ENCODE data around the gene R3HDM1. TPM values are rescaled to one million over a fixed set of nuclear protein-coding genes. Genes with fewer than 3 reads are reported as not detected.

Gene R3HDM1
- total RNA-seq, 1 donor from 2014 or later = 60.4 TPM

- H3K27ac Mint-ChIP-seq = no peak overlapping the region
These were observed 105.7 kb downstream of the R3HDM1 start for GRCh38 chr2:135636982-135637381.

GRCh38 chr2:135637456-135638087, 106.3 kb downstream of the R3HDM1 start:
- Mint-ChIP-seq H3K4me1 (ENCODE audit: low read depth) (no peaks in the 10 kb centered on the region), H3K36me3 (ENCODE audit: insufficient read depth) (peaks cover 17% of the 10 kb centered on the region), H3K27ac (no peak overlapping the region), H3K27me3 (no peaks in the 10 kb centered on the region), H3K9me3 (ENCODE audit: low read depth) (no peaks in the 10 kb centered on the region), H3K4me3 (ENCODE audit: low read depth) (no peak overlapping the region)
- no peak for TF ChIP-seq CTCF (IDR thresholded peaks at IDR 0.05; ENCODE audit: unreplicated experiment)
- no peak for DNase-seq (ENCODE audit: low spot score, unreplicated experiment)

More at GRCh38 chr2:135636982-135637381, 105.7 kb downstream of the R3HDM1 start:
- peaks cover 4% of the 10 kb centered on the region for H3K4me1 Mint-ChIP-seq (ENCODE audit: low read depth)
- H3K36me3 Mint-ChIP-seq (ENCODE audit: insufficient read depth) = peaks cover 17% of the 10 kb centered on the region
- H3K4me3 Mint-ChIP-seq (ENCODE audit: low read depth) = no peak overlapping the region
- no peak for DNase-seq (ENCODE audit: low spot score, unreplicated experiment)
- no peaks in the 10 kb centered on the region for H3K9me3 Mint-ChIP-seq (ENCODE audit: low read depth)
- no peak for TF ChIP-seq CTCF (IDR thresholded peaks at IDR 0.05; ENCODE audit: unreplicated experiment)
- no peaks in the 10 kb centered on the region for H3K27me3 Mint-ChIP-seq

DNA sequence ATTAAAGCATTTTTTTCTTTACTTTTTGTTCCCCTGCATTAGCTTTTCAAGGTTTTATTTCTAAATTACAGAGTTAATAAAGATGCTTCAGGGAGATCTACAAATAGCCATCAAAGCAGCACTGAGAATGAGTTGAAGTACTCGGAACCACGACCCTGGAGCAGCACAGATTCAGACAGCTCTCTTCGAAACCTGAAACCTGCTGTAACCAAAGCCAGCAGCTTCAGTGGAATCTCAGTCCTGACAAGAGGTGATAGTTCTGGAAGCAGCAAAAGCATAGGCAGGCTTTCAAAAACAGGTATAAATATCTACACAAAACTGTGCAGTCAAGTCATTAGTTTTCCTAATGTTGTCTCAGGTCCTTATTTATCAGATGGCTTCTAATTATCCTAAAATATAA, 107.5 kb downstream of the R3HDM1 start:
- no peaks in the 10 kb centered on the region for H3K27me3 Mint-ChIP-seq
- H3K4me1 Mint-ChIP-seq (ENCODE audit: low read depth) = no peaks in the 10 kb centered on the region
- no peak overlapping the region for H3K27ac Mint-ChIP-seq
- DNase-seq (ENCODE audit: low spot score, unreplicated experiment) = no peak
- H3K36me3 Mint-ChIP-seq (ENCODE audit: insufficient read depth) = peaks cover 19% of the 10 kb centered on the region
- no peak overlapping the region for H3K4me3 Mint-ChIP-seq (ENCODE audit: low read depth)
- H3K9me3 Mint-ChIP-seq (ENCODE audit: low read depth) = no peaks in the 10 kb centered on the region
- no peak for TF ChIP-seq CTCF (IDR thresholded peaks at IDR 0.05; ENCODE audit: unreplicated experiment)

DNA sequence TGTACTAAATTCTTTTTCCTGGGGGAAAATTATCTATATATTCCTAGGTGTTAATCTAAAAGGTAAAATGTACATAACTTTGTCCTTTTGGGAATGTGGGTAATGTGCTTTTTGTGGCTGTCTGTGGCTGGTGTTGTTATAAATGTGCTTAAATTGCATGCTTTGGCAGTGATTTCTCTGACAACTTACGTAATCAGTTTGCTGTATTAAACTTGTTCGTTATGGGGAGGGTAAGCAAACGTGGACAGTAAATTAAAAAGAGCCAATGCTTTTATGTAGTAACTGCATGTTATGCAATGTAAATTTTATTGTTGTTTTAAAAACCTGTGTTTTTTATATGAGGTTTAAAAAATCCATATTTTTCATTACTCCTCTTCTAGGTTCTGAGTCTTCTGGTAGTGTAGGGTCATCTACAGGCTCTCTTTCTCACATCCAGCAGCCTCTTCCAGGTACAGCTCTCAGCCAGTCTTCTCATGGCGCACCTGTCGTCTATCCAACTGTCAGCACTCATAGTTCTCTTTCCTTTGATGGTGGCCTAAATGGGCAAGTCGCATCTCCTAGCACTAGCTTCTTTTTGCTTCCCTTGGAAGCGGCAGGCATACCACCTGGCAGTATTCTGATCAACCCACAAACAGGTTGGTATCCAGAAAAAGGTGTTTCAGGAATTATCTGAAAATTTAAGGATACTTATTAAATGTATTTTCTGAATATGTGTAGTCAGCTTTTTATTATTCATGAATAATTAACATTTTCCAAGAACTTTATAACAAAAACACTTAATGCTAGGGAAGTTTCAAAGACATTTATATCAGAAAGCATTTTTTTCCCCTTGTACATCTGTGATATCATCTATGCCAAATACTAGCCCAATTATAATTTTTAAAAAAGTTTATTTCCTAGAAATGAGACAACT, 110.1 kb downstream of the R3HDM1 start:
- no peak for TF ChIP-seq CTCF (IDR thresholded peaks at IDR 0.05; ENCODE audit: unreplicated experiment)
- Mint-ChIP-seq H3K9me3 (ENCODE audit: low read depth) (no peaks in the 10 kb centered on the region), H3K27me3 (no peaks in the 10 kb centered on the region), H3K36me3 (ENCODE audit: insufficient read depth) (peaks cover 27% of the 10 kb centered on the region), H3K4me3 (ENCODE audit: low read depth) (no peak overlapping the region), H3K27ac (no peak overlapping the region), H3K4me1 (ENCODE audit: low read depth) (no peaks in the 10 kb centered on the region)
- no peak for DNase-seq (ENCODE audit: low spot score, unreplicated experiment)

DNA sequence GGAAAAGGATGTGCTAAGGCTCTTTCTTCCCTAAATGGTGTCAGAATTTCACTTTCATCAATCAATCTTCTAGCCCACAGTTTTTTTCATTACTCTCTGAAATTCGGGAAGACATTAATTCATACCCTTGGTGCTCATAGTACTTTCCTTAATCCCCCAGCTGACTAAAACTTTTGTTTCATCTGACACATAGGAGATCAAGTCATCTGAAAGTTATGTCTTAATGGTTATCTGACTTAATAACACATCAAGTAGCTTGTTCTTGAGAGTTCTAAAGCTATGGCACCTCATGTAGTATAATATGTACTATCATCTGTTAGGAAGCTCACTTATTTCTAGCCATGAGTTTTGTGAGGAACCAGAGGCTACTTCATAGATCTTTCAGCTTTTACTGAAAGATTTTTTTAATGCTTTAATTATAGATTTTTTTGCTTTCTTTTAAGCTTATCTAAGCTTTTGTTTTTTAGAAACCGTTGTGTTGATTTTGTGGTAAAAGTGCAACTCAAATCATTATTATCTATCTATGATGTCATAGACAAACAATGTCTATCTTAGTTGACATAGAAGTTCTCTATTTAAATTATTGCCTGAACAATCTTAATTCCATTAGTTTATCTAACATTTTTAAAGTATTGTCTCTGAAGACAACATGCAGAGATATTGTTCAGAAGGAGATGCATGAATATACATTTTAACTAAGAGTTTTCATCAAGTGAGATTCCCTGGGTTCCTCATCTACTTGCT, 116.7 kb downstream of the R3HDM1 start:
- no peak overlapping the region for H3K4me3 Mint-ChIP-seq (ENCODE audit: low read depth)
- H3K9me3 Mint-ChIP-seq (ENCODE audit: low read depth) = no peaks in the 10 kb centered on the region
- H3K27ac Mint-ChIP-seq = no peak overlapping the region
- TF ChIP-seq CTCF (IDR thresholded peaks at IDR 0.05; ENCODE audit: unreplicated experiment) = no peak
- H3K4me1 Mint-ChIP-seq (ENCODE audit: low read depth) = peaks cover 3% of the 10 kb centered on the region
- H3K36me3 Mint-ChIP-seq (ENCODE audit: insufficient read depth) = peaks cover 24% of the 10 kb centered on the region
- no peaks in the 10 kb centered on the region for H3K27me3 Mint-ChIP-seq
- DNase-seq (ENCODE audit: low spot score, unreplicated experiment) = no peak
